Liver (tissue), 9 donors: ENCODE measurements around the gene VEGFB. TPM values are rescaled to one million over a fixed set of nuclear protein-coding genes. Genes with fewer than 3 reads are reported as not detected.
A peak's percentile ranks its signal among the peaks of the same experiment; 100 is the strongest.

Experiments used
- DNase-seq: peaks from one replicate; pipeline ENCODE4 v3.0.0-alpha.2; 2017; ENCODE audit warnings: low spot score
- H3K27ac ChIP-seq, 2 donors: one replicate each; pipeline ENCODE4 v1.7.0; 2013; ENCODE audit warnings: inconsistent platforms in 2 of 2, low read length in 2 of 2, control low read depth in 1 of 2, low read depth in 1 of 2, mild to moderate bottlenecking in 1 of 2
- H3K27me3 ChIP-seq, 4 donors: one replicate each; pipeline versions ENCODE4 v1.6.1 to v1.7.0; 2013; ENCODE audit warnings: low read length in 3 of 4, inconsistent platforms in 1 of 4, mild to moderate bottlenecking in 1 of 4, moderate library complexity in 1 of 4; ENCODE audit not compliant: control insufficient read depth in 4 of 4, insufficient read depth in 4 of 4
- H3K36me3 ChIP-seq, 4 donors: one replicate each; pipeline versions ENCODE4 v1.6.1 to v1.7.0; 2013; ENCODE audit warnings: low read length in 3 of 4, mild to moderate bottlenecking in 3 of 4, low read depth in 1 of 4, moderate library complexity in 1 of 4; ENCODE audit not compliant: control insufficient read depth in 4 of 4, insufficient read depth in 3 of 4
- H3K4me1 ChIP-seq, 4 donors: one replicate each; pipeline versions ENCODE4 v1.6.1 to v1.7.0; 2013; ENCODE audit warnings: low read length in 3 of 4, mild to moderate bottlenecking in 3 of 4, moderate library complexity in 1 of 4; ENCODE audit not compliant: control insufficient read depth in 4 of 4, insufficient read depth in 4 of 4
- H3K4me3 ChIP-seq, 3 donors: one replicate each; pipeline versions ENCODE4 v1.6.1 to v1.7.0; 2013; ENCODE audit warnings: low read length in 3 of 3, control low read depth in 1 of 3, low read depth in 1 of 3, mild to moderate bottlenecking in 1 of 3
- H3K9ac ChIP-seq, 2 donors: one replicate each; pipeline ENCODE4 v1.7.0; 2013; ENCODE audit warnings: low read length in 2 of 2, mild to moderate bottlenecking in 2 of 2, moderate library complexity in 2 of 2, control low read depth in 1 of 2, low read depth in 1 of 2
- H3K9me3 ChIP-seq, 4 donors: one replicate each; pipeline versions ENCODE4 v1.6.1 to v1.7.0; 2013; ENCODE audit warnings: low read length in 3 of 4; ENCODE audit not compliant: control insufficient read depth in 4 of 4
- ATF3 ChIP-seq: IDR thresholded peaks from 2 replicates; pipeline ENCODE4 v1.6.1; 2016; ENCODE audit warnings: antibody characterized with exemption
- FOXA1 ChIP-seq: IDR thresholded peaks from 2 replicates; pipeline ENCODE4 v1.6.1; 2016; ENCODE audit warnings: antibody characterized with exemption
- HNF4A ChIP-seq, 2 donors: conservative IDR thresholded peaks; 2 replicates each; pipeline ENCODE4 v1.6.1; 2016; ENCODE audit warnings: antibody characterized with exemption in 2 of 2, mild to moderate bottlenecking in 2 of 2
- MAX ChIP-seq: IDR thresholded peaks from 2 replicates; pipeline ENCODE4 v1.6.1; 2016; ENCODE audit warnings: antibody characterized with exemption
- NR2F2 ChIP-seq: IDR thresholded peaks from 2 replicates; pipeline ENCODE4 v1.6.1; 2016; ENCODE audit warnings: antibody characterized with exemption
- RAD21 ChIP-seq, 2 donors: IDR thresholded peaks; 2 replicates each; pipeline ENCODE4 v1.6.1; 2016; ENCODE audit warnings: antibody characterized with exemption in 2 of 2, mild to moderate bottlenecking in 2 of 2
- REST ChIP-seq: IDR thresholded peaks from 2 replicates; pipeline ENCODE4 v1.6.1; 2016; ENCODE audit warnings: antibody characterized with exemption, mild to moderate bottlenecking
- SP1 ChIP-seq: IDR thresholded peaks from 2 replicates; pipeline ENCODE4 v1.6.1; 2018; ENCODE audit warnings: antibody characterized with exemption, mild to moderate bottlenecking
- YY1 ChIP-seq: IDR thresholded peaks from 2 replicates; pipeline ENCODE4 v1.6.1; 2016; ENCODE audit warnings: antibody characterized with exemption, mild to moderate bottlenecking
- ZBTB33 ChIP-seq: IDR thresholded peaks from 2 replicates; pipeline ENCODE4 v1.6.1; 2016; ENCODE audit warnings: antibody characterized with exemption
- WGBS: extraction: QIAGEN DNeasy Blood & Tissue Kit; methylation state at CpG from one replicate; pipeline ENCODE4 v1.1.7; 2013; 5-methylcytosine and 5-hydroxymethylcytosine counted together
- polyA plus RNA-seq, 2 donors: library from polyadenylated mRNA; stranded (reverse) in 1 of 2; unstranded in 1 of 2; fragments of 200-250 nt in 1 of 2; fragments of >200 nt in 1 of 2; fragmentation: Nextera tagmentation in 1 of 2; extraction: Ambion mirVana in 1 of 2; gene quantifications; one replicate each; pipeline versions ENCODE4 v1.2.1 to v1.2.3, GENCODE V29; 2013 to 2015
- total RNA-seq, 2 donors: library from RNA; depleted of rRNA; stranded (reverse); fragments of >200 nt; gene quantifications; one replicate each; pipeline ENCODE4 v1.2.3, GENCODE V29; 2014
- donor health status: healthy.
- donor health status: healthy.
- donor health status: healthy.
- donor health status: healthy.
- donor health status: healthy.

VEGFB gene
- total and polyA plus RNA-seq, 4 donors = 3.6 to 17.3 (median 10.7) TPM

- H3K27me3 ChIP-seq = no peaks in the 10 kb centered on the region
- peak overlapping the region; percentile 36 to 79 (median 67) for H3K4me3 ChIP-seq
- no peaks in the 10 kb centered on the region for H3K9me3 ChIP-seq
- no peaks in the 10 kb centered on the region for H3K36me3 ChIP-seq
- TF ChIP-seq ZBTB33 = no peak
- TF ChIP-seq YY1 = no peak
- no peak for TF ChIP-seq RAD21 (IDR thresholded peaks at IDR 0.05)
- WGBS = 7% methylated on average over 8 of the region's 8 CpGs
- peaks cover 16 to 52% (median 33%) of the 10 kb centered on the region in 4 donors for H3K4me1 ChIP-seq
- peak overlapping the region in 1 of 2 donors; percentile 52 for H3K9ac ChIP-seq
- no peak for DNase-seq
- H3K27ac ChIP-seq = peak overlapping the region; percentile 88 to 92
Observed at GRCh38 chr11:64230985-64231365, 3.4 kb upstream of the VEGFB start.

- TF ChIP-seq ATF3 = no peak
- TF ChIP-seq REST = no peak
- TF ChIP-seq SP1 = no peak
- no peak for TF ChIP-seq HNF4A (conservative IDR thresholded peaks at IDR 0.05)
- TF ChIP-seq NR2F2 = no peak
- no peak for TF ChIP-seq FOXA1
- no peak for TF ChIP-seq MAX
- TF ChIP-seq YY1 = no peak
- no peak for TF ChIP-seq ZBTB33
- H3K9me3 ChIP-seq = no peaks in the 10 kb centered on the region
- peaks cover 15 to 50% (median 32%) of the 10 kb centered on the region in 4 donors for H3K4me1 ChIP-seq
- no peak overlapping the region for H3K4me3 ChIP-seq
- 90% methylated on average over 7 of the region's 7 CpGs for WGBS
- no peaks in the 10 kb centered on the region for H3K27me3 ChIP-seq
- no peak for DNase-seq
- H3K27ac ChIP-seq = no peak overlapping the region
- no peak overlapping the region for H3K9ac ChIP-seq
- no peaks in the 10 kb centered on the region for H3K36me3 ChIP-seq
Observed at GRCh38 chr11:64231546-64231945, 2.8 kb upstream of the VEGFB start.
